Placental epithelial cell (primary cell): ENCODE data around the gene CCN6. TPM values are rescaled to one million over a fixed set of nuclear protein-coding genes. Genes with fewer than 3 reads are reported as not detected.

ENCODE experiments used
- total RNA-seq: library from RNA; depleted of rRNA; stranded (reverse); fragments of >200 nt; gene quantifications from 2 replicates; pipeline ENCODE4 v1.2.3, GENCODE V29; 2012

CCN6 gene
- total RNA-seq = not detected in 2 replicates

GRCh38 chr6:112054001-112054400 is at the start of gene CCN6:
TSS of gene CCN6 (plus strand) at chr6:112054104. CDS start at chr6:112054358, 254 bp downstream.

DNA sequence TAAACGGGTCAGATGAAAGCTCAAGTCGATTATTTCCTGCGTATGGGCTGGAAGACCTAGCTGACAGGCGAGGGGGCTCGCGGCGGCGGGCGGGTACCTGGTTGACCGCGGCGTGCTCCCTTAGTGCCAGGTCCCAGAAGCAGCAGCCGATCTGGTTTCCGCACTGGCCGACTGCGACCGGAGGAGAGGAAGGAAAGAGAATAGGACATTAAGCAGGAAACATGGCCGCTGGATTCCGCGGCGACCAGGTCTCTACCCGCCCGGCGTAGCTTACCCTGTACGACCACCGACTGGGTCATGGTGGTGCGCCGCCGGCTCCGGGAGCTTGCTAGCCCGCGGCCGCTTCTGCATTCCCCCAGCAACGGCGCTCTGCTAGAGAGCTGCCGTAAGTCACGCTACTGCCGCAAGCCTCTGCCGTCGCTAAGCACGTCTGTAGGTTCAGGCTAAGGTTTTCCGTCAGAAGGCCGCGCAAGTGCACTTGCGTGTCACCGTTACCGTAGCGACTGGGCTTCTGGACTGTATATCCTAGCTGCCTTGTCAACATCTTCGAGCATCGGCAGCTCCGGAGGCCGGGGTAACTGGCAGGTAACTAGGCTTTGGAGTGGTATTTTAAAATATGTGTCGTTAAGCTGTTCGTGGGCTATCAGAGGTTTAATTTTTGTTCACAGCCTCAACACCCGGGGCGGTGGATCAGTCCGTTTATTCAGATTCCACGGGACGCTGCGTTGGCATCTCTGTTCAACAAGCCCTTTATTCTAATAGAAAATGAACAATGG is 33.4 kb downstream of the CCN6 start, which contains the start of the genes FAM229B and TUBE1:
TSS of gene FAM229B (plus strand) at position 456 of the 776 bp plus-strand sequence. CDS start 11,693 bp downstream, outside the sequence.
TSS of gene TUBE1 (minus strand) at position 347 of the 776 bp plus-strand sequence. CDS start at position 299, 48 bp downstream.

Other genes starting within 250 kb of the CCN6 start
- 71.6 and 102 TPM in 2 replicates for gene FYN, start 180.7 kb upstream of the CCN6 start, total RNA-seq
- gene TUBE1, start 33.4 kb downstream of the CCN6 start, total RNA-seq = 11.4 and 15.9 TPM in 2 replicates
- gene FAM229B, start 33.5 kb downstream of the CCN6 start, total RNA-seq = 3.8 and 5.5 TPM in 2 replicates
- 0.22 and 1.2 TPM in 2 replicates for gene LAMA4, start 200.5 kb downstream of the CCN6 start, total RNA-seq